Natural killer cell (primary cell): ENCODE results near the gene POC1A. TPM values are rescaled to one million over a fixed set of nuclear protein-coding genes. Genes with fewer than 3 reads are reported as not detected.

ENCODE experiments used
- ATAC-seq, 3 donors: fragments of 150-1000 bp in 2 of 3; fragments of 200-7000 bp in 1 of 3; cut with Tn5 transposase; 1 replicate in 1 of 3; 2 replicates in 2 of 3; pipeline ENCODE4 v1.10.0; 2021; ENCODE audit warnings: mild to moderate bottlenecking in 2 of 3, moderate library complexity in 2 of 3
- DNase-seq, 2 donors: peaks; one replicate each; pipeline versions ENCODE4 v3.0.0 to v3.0.0-alpha.2; 2013 to 2021; ENCODE audit warnings: mixed read lengths in 1 of 2
- H3K27ac ChIP-seq: one replicate; pipeline ENCODE4 v1.5.1; 2013; ENCODE audit warnings: mild to moderate bottlenecking, low read length
- H3K27me3 ChIP-seq: one replicate; pipeline ENCODE4 v1.6.1; 2013; ENCODE audit warnings: low read length; ENCODE audit not compliant: control insufficient read depth, insufficient read depth
- H3K36me3 ChIP-seq: one replicate; pipeline ENCODE4 v1.6.1; 2013; ENCODE audit warnings: low read length; ENCODE audit not compliant: control insufficient read depth, insufficient read depth
- H3K4me1 ChIP-seq: one replicate; pipeline ENCODE4 v1.6.1; 2013; ENCODE audit warnings: low read length; ENCODE audit not compliant: control insufficient read depth, insufficient read depth
- H3K4me3 ChIP-seq: one replicate; pipeline ENCODE4 v1.5.1; 2013; ENCODE audit warnings: low read length
- H3K9me3 ChIP-seq: one replicate; pipeline ENCODE4 v1.6.1; 2013; ENCODE audit warnings: low read length; ENCODE audit not compliant: control insufficient read depth, insufficient read depth
- H3K27ac Mint-ChIP-seq, 2 donors: one replicate each; pipeline ENCODE4 v1.8.0; 2022; ENCODE audit warnings: mild to moderate bottlenecking in 2 of 2, mixed read lengths in 2 of 2, moderate library complexity in 1 of 2
- H3K27me3 Mint-ChIP-seq, 2 donors: one replicate each; pipeline ENCODE4 v1.8.0; 2022; ENCODE audit warnings: low read depth in 2 of 2, mixed read lengths in 2 of 2
- H3K36me3 Mint-ChIP-seq: one replicate; pipeline ENCODE4 v1.8.0; 2022; ENCODE audit warnings: mixed read lengths
- H3K4me1 Mint-ChIP-seq, 2 donors: one replicate each; pipeline ENCODE4 v1.8.0; 2022; ENCODE audit warnings: mixed read lengths in 2 of 2
- H3K4me3 Mint-ChIP-seq: one replicate; pipeline ENCODE4 v1.8.0; 2022; ENCODE audit warnings: mild to moderate bottlenecking, moderate library complexity, mixed read lengths
- H3K9me3 Mint-ChIP-seq, 2 donors: one replicate each; pipeline ENCODE4 v1.8.0; 2022; ENCODE audit warnings: mixed read lengths in 2 of 2
- WGBS: methylation state at CpG from one replicate; pipeline ENCODE4 v1.1.7; 2013; ENCODE audit warnings: missing lambda C conversion rate; ENCODE audit not compliant: insufficient coverage; 5-methylcytosine and 5-hydroxymethylcytosine counted together
- intact Hi-C: fragments of 100-400 bp; cut with micrococcal nuclease; formaldehyde crosslinking; loops from one replicate; pipeline ENCODE4 v1.14.2; 2022
- total RNA-seq, 4 donors: library from RNA; stranded (reverse); fragments of 120-200 nt in 1 of 4; gene quantifications; one replicate each; pipeline versions ENCODE4 v1.2.3 to v1.2.4, GENCODE V29; 2013 to 2022
- TF ChIP-seq, protein P1 (sequence below): fragments of 200-600 bp; IDR thresholded peaks from one replicate; pipeline ENCODE4 v1.8.0; 2022; ENCODE audit warnings: antibody characterized with exemption

The POC1A gene
- total RNA-seq, 3 donors from 2014 or later (not counting 1 experiment from before 2014, with no cell fraction given): 1.3 to 2.6 (median 2.4) TPM

- no peaks in the 10 kb centered on the region for H3K9me3 Mint-ChIP-seq
- ATAC-seq (no peak), DNase-seq (no peak)
- H3K36me3 Mint-ChIP-seq: no peaks in the 10 kb centered on the region
- 72% methylated on average over 12 of the region's 12 CpGs for WGBS
- Histone ChIP-seq H3K9me3 (no peaks in the 10 kb centered on the region), H3K27me3 (no peaks in the 10 kb centered on the region), H3K4me3 (no peak overlapping the region), H3K4me1 (peaks cover 35% of the 10 kb centered on the region), H3K36me3 (no peaks in the 10 kb centered on the region), H3K27ac (no peak overlapping the region)
- peaks cover 25% of the 10 kb centered on the region in 2 donors for H3K4me1 Mint-ChIP-seq
- TF ChIP-seq, protein P1, sequence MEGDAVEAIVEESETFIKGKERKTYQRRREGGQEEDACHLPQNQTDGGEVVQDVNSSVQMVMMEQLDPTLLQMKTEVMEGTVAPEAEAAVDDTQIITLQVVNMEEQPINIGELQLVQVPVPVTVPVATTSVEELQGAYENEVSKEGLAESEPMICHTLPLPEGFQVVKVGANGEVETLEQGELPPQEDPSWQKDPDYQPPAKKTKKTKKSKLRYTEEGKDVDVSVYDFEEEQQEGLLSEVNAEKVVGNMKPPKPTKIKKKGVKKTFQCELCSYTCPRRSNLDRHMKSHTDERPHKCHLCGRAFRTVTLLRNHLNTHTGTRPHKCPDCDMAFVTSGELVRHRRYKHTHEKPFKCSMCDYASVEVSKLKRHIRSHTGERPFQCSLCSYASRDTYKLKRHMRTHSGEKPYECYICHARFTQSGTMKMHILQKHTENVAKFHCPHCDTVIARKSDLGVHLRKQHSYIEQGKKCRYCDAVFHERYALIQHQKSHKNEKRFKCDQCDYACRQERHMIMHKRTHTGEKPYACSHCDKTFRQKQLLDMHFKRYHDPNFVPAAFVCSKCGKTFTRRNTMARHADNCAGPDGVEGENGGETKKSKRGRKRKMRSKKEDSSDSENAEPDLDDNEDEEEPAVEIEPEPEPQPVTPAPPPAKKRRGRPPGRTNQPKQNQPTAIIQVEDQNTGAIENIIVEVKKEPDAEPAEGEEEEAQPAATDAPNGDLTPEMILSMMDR: no peak
- H3K27me3 Mint-ChIP-seq: no peaks in the 10 kb centered on the region
- no peak overlapping the region for H3K4me3 Mint-ChIP-seq
- no peak overlapping the region for H3K27ac Mint-ChIP-seq
- intact Hi-C loops: no loop called here
Measured at GRCh38 chr3:52090131-52090932, 63.9 kb downstream of the POC1A start.

GRCh38 chr3:52089691-52090090, 64.5 kb downstream of the POC1A start:
- Histone ChIP-seq H3K36me3 (no peaks in the 10 kb centered on the region), H3K4me3 (no peak overlapping the region), H3K4me1 (peaks cover 38% of the 10 kb centered on the region), H3K9me3 (no peaks in the 10 kb centered on the region), H3K27me3 (no peaks in the 10 kb centered on the region), H3K27ac (no peak overlapping the region)
- no peaks in the 10 kb centered on the region for H3K9me3 Mint-ChIP-seq
- ATAC-seq (no peak), DNase-seq (no peak)
- TF ChIP-seq, protein P1: no peak
- WGBS: 99% methylated on average over 3 of the region's 4 CpGs
- no peak overlapping the region for H3K27ac Mint-ChIP-seq
- H3K36me3 Mint-ChIP-seq: no peaks in the 10 kb centered on the region
- no peak overlapping the region for H3K4me3 Mint-ChIP-seq
- peaks cover 29% of the 10 kb centered on the region in 2 donors for H3K4me1 Mint-ChIP-seq
- no peaks in the 10 kb centered on the region for H3K27me3 Mint-ChIP-seq
- intact Hi-C loops: no loop called here

GRCh38 chr3:52088445-52089367, 65.5 kb downstream of the POC1A start:
- Histone ChIP-seq H3K27me3 (no peaks in the 10 kb centered on the region), H3K4me1 (peaks cover 38% of the 10 kb centered on the region), H3K4me3 (no peak overlapping the region), H3K27ac (no peak overlapping the region), H3K36me3 (no peaks in the 10 kb centered on the region), H3K9me3 (no peaks in the 10 kb centered on the region)
- H3K9me3 Mint-ChIP-seq: no peaks in the 10 kb centered on the region
- H3K4me3 Mint-ChIP-seq: no peak overlapping the region
- H3K27me3 Mint-ChIP-seq: no peaks in the 10 kb centered on the region
- ATAC-seq (peak in 2 of 3 donors; percentile 45 to 58), DNase-seq (no peak)
- intact Hi-C loops: no loop called here
- TF ChIP-seq, protein P1: no peak
- peaks cover 29 to 30% of the 10 kb centered on the region in 2 donors for H3K4me1 Mint-ChIP-seq
- H3K27ac Mint-ChIP-seq: peak overlapping the region in 1 of 2 donors; percentile 18
- no peaks in the 10 kb centered on the region for H3K36me3 Mint-ChIP-seq
- WGBS: 85% methylated on average over 17 of the region's 17 CpGs
